ENCODE measurements around the gene IL1RAPL1.

- no peak for TF ChIP-seq CTCF (IDR thresholded peaks at IDR 0.05)
- no peak for TF ChIP-seq RCOR1 (IDR thresholded peaks at IDR 0.05; ENCODE audit: low read length)
- TF ChIP-seq RAD21 (IDR thresholded peaks at IDR 0.05; ENCODE audit: low read length): no peak
- no peak for TF ChIP-seq EP300 (IDR thresholded peaks at IDR 0.05; ENCODE audit: borderline replicate concordance in 1 of 2, low read depth in 1 of 2, low read length in 1 of 2)
Observed at GRCh38 chrX:29541038-29541437, 953.8 kb downstream of the IL1RAPL1 start.

Measured in SK-N-SH (cell line).